Breast epithelium (tissue), 3 donors: ENCODE data around the gene FHOD3.

Source experiments
- POLR2A ChIP-seq: fragments of 450-650 bp; IDR thresholded peaks from one replicate; pipeline ENCODE4 v1.6.1; 2016; ENCODE audit warnings: antibody characterized with exemption, mild to moderate bottlenecking, moderate library complexity
- POLR2AphosphoS5 ChIP-seq, 3 donors: sonication (generic); formaldehyde crosslinking; IDR thresholded peaks; one replicate each; pipeline ENCODE4 v1.6.1; 2017; ENCODE audit warnings: antibody characterized with exemption in 3 of 3
- TF ChIP-seq, protein P1 (sequence below), 3 donors: fragments of 450-650 bp; IDR thresholded peaks; one replicate each; pipeline ENCODE4 v1.5.1; 2016 to 2017; ENCODE audit warnings: antibody characterized with exemption in 3 of 3, mild to moderate bottlenecking in 3 of 3, moderate library complexity in 3 of 3

DNA sequence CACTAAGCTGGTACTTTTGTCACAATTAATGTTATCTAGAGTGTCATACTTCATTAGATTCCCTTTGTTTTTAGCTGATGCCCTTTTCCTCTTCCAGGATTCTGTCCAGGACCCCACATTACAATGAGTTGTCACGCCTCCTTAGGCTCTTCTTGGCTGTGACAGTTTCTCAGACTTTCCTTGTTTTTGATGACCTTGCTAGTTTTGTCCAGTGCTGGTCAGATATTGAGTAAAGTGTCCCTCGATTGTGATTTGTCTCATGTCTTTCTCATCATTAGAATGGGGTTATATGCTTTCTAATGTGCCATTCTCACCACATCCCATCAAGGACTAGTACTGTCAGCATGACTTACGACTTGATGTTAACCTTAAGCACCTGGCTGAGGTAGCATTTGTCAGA lies 162.3 kb downstream of the FHOD3 start:
- TF ChIP-seq, protein P1, sequence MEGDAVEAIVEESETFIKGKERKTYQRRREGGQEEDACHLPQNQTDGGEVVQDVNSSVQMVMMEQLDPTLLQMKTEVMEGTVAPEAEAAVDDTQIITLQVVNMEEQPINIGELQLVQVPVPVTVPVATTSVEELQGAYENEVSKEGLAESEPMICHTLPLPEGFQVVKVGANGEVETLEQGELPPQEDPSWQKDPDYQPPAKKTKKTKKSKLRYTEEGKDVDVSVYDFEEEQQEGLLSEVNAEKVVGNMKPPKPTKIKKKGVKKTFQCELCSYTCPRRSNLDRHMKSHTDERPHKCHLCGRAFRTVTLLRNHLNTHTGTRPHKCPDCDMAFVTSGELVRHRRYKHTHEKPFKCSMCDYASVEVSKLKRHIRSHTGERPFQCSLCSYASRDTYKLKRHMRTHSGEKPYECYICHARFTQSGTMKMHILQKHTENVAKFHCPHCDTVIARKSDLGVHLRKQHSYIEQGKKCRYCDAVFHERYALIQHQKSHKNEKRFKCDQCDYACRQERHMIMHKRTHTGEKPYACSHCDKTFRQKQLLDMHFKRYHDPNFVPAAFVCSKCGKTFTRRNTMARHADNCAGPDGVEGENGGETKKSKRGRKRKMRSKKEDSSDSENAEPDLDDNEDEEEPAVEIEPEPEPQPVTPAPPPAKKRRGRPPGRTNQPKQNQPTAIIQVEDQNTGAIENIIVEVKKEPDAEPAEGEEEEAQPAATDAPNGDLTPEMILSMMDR (IDR thresholded peaks at IDR 0.05) = no peak
- no peak for TF ChIP-seq POLR2AphosphoS5 (IDR thresholded peaks at IDR 0.05)
- TF ChIP-seq POLR2A = no peak
